ENCODE data around the gene CNKSR2. TPM values are rescaled to one million over a fixed set of nuclear protein-coding genes. Genes with fewer than 3 reads are reported as not detected.

CNKSR2 gene
- total RNA-seq, 3 donors from 2014 or later = 4.9 to 11.2 (median 5.4) TPM

- Histone ChIP-seq H3K36me3 (no peaks in the 10 kb centered on the region), H3K27ac (no peak overlapping the region), H3K27me3 (peaks cover 0 to 10% of the 10 kb centered on the region in 2 donors), H3K4me3 (no peak overlapping the region), H3K9me3 (no peaks in the 10 kb centered on the region), H3K4me1 (no peaks in the 10 kb centered on the region)
- no peak for DNase-seq (ENCODE audit: low spot score in 2 of 2)
- no peak for TF ChIP-seq POLR2A (IDR thresholded peaks at IDR 0.05)
- TF ChIP-seq POLR2AphosphoS5 (IDR thresholded peaks at IDR 0.05) = no peak
- TF ChIP-seq CTCF (IDR thresholded peaks at IDR 0.05) = no peak
- intact Hi-C loops (cut with DNase I; ENCODE audit: low total_unique reads) = no loop called here
Observed at GRCh38 chrX:21427086-21427485, 52.9 kb downstream of the CNKSR2 start.

GRCh38 chrX:21437036-21437435 lies 62.8 kb downstream of the CNKSR2 start:
- intact Hi-C loops (cut with DNase I; ENCODE audit: low total_unique reads) = no loop called here
- H3K4me1 ChIP-seq = no peaks in the 10 kb centered on the region
- H3K9me3 ChIP-seq = no peaks in the 10 kb centered on the region
- no peak overlapping the region for H3K4me3 ChIP-seq
- peaks cover 0 to 7% of the 10 kb centered on the region in 2 donors for H3K27me3 ChIP-seq
- H3K36me3 ChIP-seq = no peaks in the 10 kb centered on the region
- H3K27ac ChIP-seq = no peak overlapping the region
- DNase-seq (ENCODE audit: low spot score in 2 of 2) = no peak
- TF ChIP-seq POLR2A (IDR thresholded peaks at IDR 0.05) (no peak), POLR2AphosphoS5 (IDR thresholded peaks at IDR 0.05) (no peak), CTCF (IDR thresholded peaks at IDR 0.05) (no peak)

GRCh38 chrX:21438792-21439191 lies 64.6 kb downstream of the CNKSR2 start:
- intact Hi-C loops (cut with DNase I; ENCODE audit: low total_unique reads) = no loop called here

GRCh38 chrX:21440911-21441310 lies 66.7 kb downstream of the CNKSR2 start:
- no peak overlapping the region for H3K27ac ChIP-seq
- no peaks in the 10 kb centered on the region for H3K4me1 ChIP-seq
- no peak for DNase-seq (ENCODE audit: low spot score in 2 of 2)
- H3K9me3 ChIP-seq = no peaks in the 10 kb centered on the region
- intact Hi-C loops (cut with DNase I; ENCODE audit: low total_unique reads) = no loop called here
- TF ChIP-seq POLR2AphosphoS5 (IDR thresholded peaks at IDR 0.05) (no peak), CTCF (IDR thresholded peaks at IDR 0.05) (no peak), POLR2A (IDR thresholded peaks at IDR 0.05) (no peak)
- peaks cover 0 to 14% of the 10 kb centered on the region in 2 donors for H3K27me3 ChIP-seq
- H3K36me3 ChIP-seq = no peaks in the 10 kb centered on the region
- H3K4me3 ChIP-seq = no peak overlapping the region

More at GRCh38 chrX:21438792-21439191, 64.6 kb downstream of the CNKSR2 start:
- H3K36me3 ChIP-seq = no peaks in the 10 kb centered on the region
- no peaks in the 10 kb centered on the region for H3K4me1 ChIP-seq
- no peaks in the 10 kb centered on the region for H3K9me3 ChIP-seq
- H3K27ac ChIP-seq = no peak overlapping the region
- DNase-seq (ENCODE audit: low spot score in 2 of 2) = no peak
- H3K4me3 ChIP-seq = no peak overlapping the region
- TF ChIP-seq CTCF (IDR thresholded peaks at IDR 0.05) = no peak
- no peak for TF ChIP-seq POLR2A (IDR thresholded peaks at IDR 0.05)
- no peak for TF ChIP-seq POLR2AphosphoS5 (IDR thresholded peaks at IDR 0.05)
- H3K27me3 ChIP-seq = peaks cover 0 to 7% of the 10 kb centered on the region in 2 donors

GRCh38 chrX:21457718-21458117 lies 83.5 kb downstream of the CNKSR2 start:
- H3K36me3 ChIP-seq = no peaks in the 10 kb centered on the region
- no peak for DNase-seq (ENCODE audit: low spot score in 2 of 2)
- no peak overlapping the region for H3K4me3 ChIP-seq
- H3K4me1 ChIP-seq = no peaks in the 10 kb centered on the region
- no peaks in the 10 kb centered on the region for H3K9me3 ChIP-seq
- intact Hi-C loops (cut with DNase I; ENCODE audit: low total_unique reads) = no loop called here
- H3K27me3 ChIP-seq = peaks cover 0 to 5% of the 10 kb centered on the region in 2 donors
- TF ChIP-seq CTCF (IDR thresholded peaks at IDR 0.05) = no peak
- no peak for TF ChIP-seq POLR2A (IDR thresholded peaks at IDR 0.05)
- no peak for TF ChIP-seq POLR2AphosphoS5 (IDR thresholded peaks at IDR 0.05)
- H3K27ac ChIP-seq = no peak overlapping the region
